Kidney (tissue), 14 donors: Measurements from ENCODE around the gene CUL2. TPM values are rescaled to one million over a fixed set of nuclear protein-coding genes. Genes with fewer than 3 reads are reported as not detected.
A peak's percentile ranks its signal among the peaks of the same experiment; 100 is the strongest.

ENCODE experiments used
- DNase-seq, 5 donors: peaks; one replicate each; pipeline ENCODE4 v3.0.0-alpha.2; 2013 to 2020
- FAIRE-seq: peaks from 2 replicates; lab custom pipeline; 2012; peaks lifted over from hg19 to GRCh38; lab: Jason Lieb, UNC
- H3K27ac ChIP-seq, 2 donors: one replicate each; pipeline ENCODE4 v1.7.0; 2013; ENCODE audit warnings: low read depth in 2 of 2, low read length in 2 of 2, inconsistent platforms in 1 of 2
- H3K27me3 ChIP-seq: one replicate; pipeline ENCODE4 v1.7.1; 2013; ENCODE audit warnings: low read length, inconsistent platforms; ENCODE audit not compliant: control insufficient read depth, insufficient read depth
- H3K36me3 ChIP-seq, 3 donors: one replicate each; pipeline versions ENCODE4 v1.7.0 to v1.7.1; 2013; ENCODE audit warnings: low read length in 3 of 3, control low read depth in 1 of 3, inconsistent platforms in 1 of 3; ENCODE audit not compliant: insufficient read depth in 3 of 3, control insufficient read depth in 2 of 3
- H3K4me1 ChIP-seq, 3 donors: one replicate each; pipeline versions ENCODE4 v1.7.0 to v1.7.1; 2013; ENCODE audit warnings: low read length in 3 of 3, inconsistent platforms in 1 of 3, low read depth in 1 of 3; ENCODE audit not compliant: control insufficient read depth in 2 of 3, insufficient read depth in 2 of 3
- H3K4me3 ChIP-seq, 3 donors: one replicate each; pipeline versions ENCODE4 v1.7.0 to v1.8.1; 2013; ENCODE audit warnings: low read length in 3 of 3, control low read depth in 1 of 3, inconsistent platforms in 1 of 3
- H3K9ac ChIP-seq, 3 donors: one replicate each; pipeline versions ENCODE4 v1.7.0 to v1.7.1; 2013; ENCODE audit warnings: low read length in 3 of 3, control low read depth in 1 of 3, inconsistent platforms in 1 of 3
- H3K9me3 ChIP-seq, 3 donors: one replicate each; pipeline versions ENCODE4 v1.7.0 to v1.7.1; 2013; ENCODE audit warnings: low read length in 3 of 3, control low read depth in 1 of 3, inconsistent platforms in 1 of 3; ENCODE audit not compliant: control insufficient read depth in 2 of 3, insufficient read depth in 1 of 3
- intact Hi-C: fragments of 100-400 bp; cut with DNase I; formaldehyde crosslinking; loops from one replicate; pipeline ENCODE4 v1.11.1; 2022
- microRNA-seq: library from miRNA; unstranded; fragments of <30 nt; microRNA quantifications from one replicate; pipeline ENCODE4 v1.2.0, GENCODE V29; 2020
- polyA plus RNA-seq: library from polyadenylated mRNA; stranded (reverse); fragments of 350-450 nt; fragmentation: Illumina TruSeq; extraction: RNeasy Lipid Tissue Mini Kit (QIAGEN cat#74804); gene quantifications from one replicate; pipeline ENCODE4 v1.2.3, GENCODE V29; 2014; ENCODE audit warnings: low read depth, low replicate concordance; ENCODE audit not compliant: insufficient read depth
- total RNA-seq: library from RNA; stranded (reverse); fragmentation: NEBNext Ultra II Directional; extraction: Animal tissue kit (Norgen Biotek cat#: 25700); gene quantifications from one replicate; pipeline ENCODE4 v1.2.1, GENCODE V29; 2021
- TF ChIP-seq, protein P1 (sequence below): IDR thresholded peaks from 3 replicates; pipeline ENCODE4 v1.5.1; 2012; ENCODE audit warnings: mild to moderate bottlenecking, moderate library complexity, borderline replicate concordance; ENCODE audit not compliant: insufficient read depth; ENCODE audit errors: extremely low read depth
- donor health status: control.
- donor health status: control.
- donor health status: control.
- donor health status: control.
- donor health status: control.
- donor health status: DM: yes; HTN: yes; CAD: no.
- donor health status: Normal renal cell carcinoma (clear cell type).

CUL2 gene
- total and polyA plus RNA-seq, 2 donors from 2014 or later: 14.5 to 25.9 TPM

DNA sequence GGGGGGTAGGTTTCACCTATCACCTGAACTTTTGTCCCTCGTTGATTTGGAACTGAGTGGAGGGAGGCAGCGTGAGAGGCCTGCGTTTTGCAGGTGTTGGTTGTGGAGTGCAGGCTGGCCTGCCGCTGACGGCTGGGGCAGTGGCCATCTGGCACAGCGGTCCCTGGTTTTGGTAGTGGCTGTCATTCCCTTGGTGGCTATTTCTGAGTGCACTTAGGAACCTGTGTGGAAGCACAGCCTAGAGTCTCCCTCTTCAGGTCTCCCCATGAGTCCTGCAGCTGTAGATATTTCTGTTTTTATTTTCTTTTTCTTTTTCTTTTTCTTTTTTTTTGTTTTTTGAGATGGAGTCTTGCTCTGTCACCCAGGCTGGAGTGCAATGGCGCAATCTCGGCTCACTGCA lies 129.2 kb downstream of the CUL2 start:
- Histone ChIP-seq H3K4me1 (no peaks in the 10 kb centered on the region), H3K4me3 (no peak overlapping the region), H3K27ac (no peak overlapping the region), H3K27me3 (no peaks in the 10 kb centered on the region), H3K9me3 (no peaks in the 10 kb centered on the region), H3K36me3 (no peaks in the 10 kb centered on the region), H3K9ac (no peak overlapping the region)
- TF ChIP-seq, protein P1, sequence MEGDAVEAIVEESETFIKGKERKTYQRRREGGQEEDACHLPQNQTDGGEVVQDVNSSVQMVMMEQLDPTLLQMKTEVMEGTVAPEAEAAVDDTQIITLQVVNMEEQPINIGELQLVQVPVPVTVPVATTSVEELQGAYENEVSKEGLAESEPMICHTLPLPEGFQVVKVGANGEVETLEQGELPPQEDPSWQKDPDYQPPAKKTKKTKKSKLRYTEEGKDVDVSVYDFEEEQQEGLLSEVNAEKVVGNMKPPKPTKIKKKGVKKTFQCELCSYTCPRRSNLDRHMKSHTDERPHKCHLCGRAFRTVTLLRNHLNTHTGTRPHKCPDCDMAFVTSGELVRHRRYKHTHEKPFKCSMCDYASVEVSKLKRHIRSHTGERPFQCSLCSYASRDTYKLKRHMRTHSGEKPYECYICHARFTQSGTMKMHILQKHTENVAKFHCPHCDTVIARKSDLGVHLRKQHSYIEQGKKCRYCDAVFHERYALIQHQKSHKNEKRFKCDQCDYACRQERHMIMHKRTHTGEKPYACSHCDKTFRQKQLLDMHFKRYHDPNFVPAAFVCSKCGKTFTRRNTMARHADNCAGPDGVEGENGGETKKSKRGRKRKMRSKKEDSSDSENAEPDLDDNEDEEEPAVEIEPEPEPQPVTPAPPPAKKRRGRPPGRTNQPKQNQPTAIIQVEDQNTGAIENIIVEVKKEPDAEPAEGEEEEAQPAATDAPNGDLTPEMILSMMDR: no peak
- intact Hi-C loops: no loop called here
- peak in 1 of 5 donors; percentile 41 for DNase-seq
- FAIRE-seq: no peak

DNA sequence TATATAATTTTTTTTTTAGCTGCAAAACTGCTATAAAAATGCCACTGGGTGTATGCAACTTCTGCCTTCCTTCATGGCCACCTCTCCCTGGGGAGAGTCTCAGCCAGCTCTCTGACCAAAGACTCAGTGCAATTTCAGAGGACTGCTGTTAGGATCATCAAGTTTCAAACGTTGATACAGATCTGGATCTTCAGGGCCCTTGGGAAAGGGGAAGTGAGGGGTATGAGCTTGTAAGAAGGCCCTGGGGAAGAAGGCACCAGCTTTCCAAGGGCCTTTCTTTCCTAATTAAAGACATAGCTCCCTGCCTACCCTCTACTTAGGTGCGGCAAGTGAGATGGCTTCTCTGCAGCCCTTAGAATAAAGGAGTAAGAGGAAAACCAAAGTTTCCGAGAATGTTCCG lies 130.4 kb downstream of the CUL2 start:
- H3K4me1 ChIP-seq: no peaks in the 10 kb centered on the region
- H3K4me3 ChIP-seq: no peak overlapping the region
- FAIRE-seq: no peak
- no peak overlapping the region for H3K9ac ChIP-seq
- no peak for DNase-seq
- TF ChIP-seq, protein P1: no peak
- intact Hi-C loops: no loop called here
- no peak overlapping the region for H3K27ac ChIP-seq
- H3K36me3 ChIP-seq: no peaks in the 10 kb centered on the region
- H3K9me3 ChIP-seq: no peaks in the 10 kb centered on the region
- H3K27me3 ChIP-seq: no peaks in the 10 kb centered on the region

DNA sequence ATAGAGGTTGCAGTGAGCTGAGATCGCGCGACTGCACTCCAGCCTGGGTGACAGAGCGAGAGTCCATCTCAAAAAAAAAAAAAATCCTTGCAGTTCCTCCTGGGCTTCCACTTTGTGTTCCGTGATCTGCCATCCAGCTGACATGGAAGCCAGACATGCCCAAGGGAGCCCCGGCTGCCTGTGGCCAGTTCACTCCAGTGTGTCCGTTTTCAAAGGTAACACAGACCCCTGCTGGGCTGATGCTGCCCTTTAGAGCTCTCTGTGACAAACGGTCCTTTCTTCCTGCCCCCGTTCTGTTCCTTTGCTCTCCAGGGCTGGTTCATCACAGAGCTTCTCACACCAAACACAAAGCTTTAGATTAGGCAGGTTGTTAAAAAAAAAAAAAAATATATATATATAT lies 130.8 kb downstream of the CUL2 start:
- H3K9ac ChIP-seq: no peak overlapping the region
- H3K36me3 ChIP-seq: no peaks in the 10 kb centered on the region
- no peaks in the 10 kb centered on the region for H3K27me3 ChIP-seq
- no peaks in the 10 kb centered on the region for H3K4me1 ChIP-seq
- H3K27ac ChIP-seq: no peak overlapping the region
- no peaks in the 10 kb centered on the region for H3K9me3 ChIP-seq
- peak; percentile 44 to 60 (median 55) for DNase-seq
- intact Hi-C loops: no loop called here
- no peak overlapping the region for H3K4me3 ChIP-seq
- FAIRE-seq: no peak
- TF ChIP-seq, protein P1: no peak

Small RNAs within 50 kb of the gene (microRNA-seq; reads per million reads assigned to microRNA genes)
- gene MIR3611: not detected

Other genes starting within 250 kb of the CUL2 start
- gene CREM, start 36.5 kb upstream of the CUL2 start, total RNA-seq: 41.3 TPM
- 43.9 TPM for gene CREM, start 36.5 kb upstream of the CUL2 start, polyA plus RNA-seq
- gene CCNY, start 246.2 kb upstream of the CUL2 start, total RNA-seq: 77.2 TPM
- gene CCNY, start 246.2 kb upstream of the CUL2 start, polyA plus RNA-seq: 45.6 TPM